ENCODE data around the gene FAM107B.
A peak's percentile ranks its signal among the peaks of the same experiment; 100 is the strongest.

DNA sequence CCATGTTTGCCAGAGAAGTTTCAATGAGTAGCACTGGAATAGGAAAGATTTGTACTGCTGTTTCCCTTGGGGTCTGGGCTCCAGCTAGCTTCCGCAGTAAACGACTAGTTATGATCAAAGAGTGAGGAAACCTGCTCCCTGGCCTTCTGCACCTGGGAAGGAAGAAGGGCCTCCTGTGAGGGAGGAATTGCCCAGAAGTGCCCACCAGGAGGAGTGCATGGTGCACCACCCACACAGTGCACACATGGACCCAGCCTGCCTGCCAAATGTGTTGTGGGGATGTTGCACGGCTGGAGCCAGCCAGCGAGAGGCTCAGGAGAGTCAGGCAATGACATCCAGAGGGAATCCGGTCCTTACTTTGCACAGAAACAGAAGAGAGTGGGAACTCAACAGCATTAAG, 27.0 kb upstream of the FAM107B start:
- TF ChIP-seq, protein P1, sequence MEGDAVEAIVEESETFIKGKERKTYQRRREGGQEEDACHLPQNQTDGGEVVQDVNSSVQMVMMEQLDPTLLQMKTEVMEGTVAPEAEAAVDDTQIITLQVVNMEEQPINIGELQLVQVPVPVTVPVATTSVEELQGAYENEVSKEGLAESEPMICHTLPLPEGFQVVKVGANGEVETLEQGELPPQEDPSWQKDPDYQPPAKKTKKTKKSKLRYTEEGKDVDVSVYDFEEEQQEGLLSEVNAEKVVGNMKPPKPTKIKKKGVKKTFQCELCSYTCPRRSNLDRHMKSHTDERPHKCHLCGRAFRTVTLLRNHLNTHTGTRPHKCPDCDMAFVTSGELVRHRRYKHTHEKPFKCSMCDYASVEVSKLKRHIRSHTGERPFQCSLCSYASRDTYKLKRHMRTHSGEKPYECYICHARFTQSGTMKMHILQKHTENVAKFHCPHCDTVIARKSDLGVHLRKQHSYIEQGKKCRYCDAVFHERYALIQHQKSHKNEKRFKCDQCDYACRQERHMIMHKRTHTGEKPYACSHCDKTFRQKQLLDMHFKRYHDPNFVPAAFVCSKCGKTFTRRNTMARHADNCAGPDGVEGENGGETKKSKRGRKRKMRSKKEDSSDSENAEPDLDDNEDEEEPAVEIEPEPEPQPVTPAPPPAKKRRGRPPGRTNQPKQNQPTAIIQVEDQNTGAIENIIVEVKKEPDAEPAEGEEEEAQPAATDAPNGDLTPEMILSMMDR (IDR thresholded peaks at IDR 0.05; ENCODE audit: control extremely low read depth in 1 of 3, insufficient read depth in 1 of 3, low read depth in 1 of 3, low read length in 3 of 3), result peak in 2 of 3 experiments; percentile 28 to 30; a peak in 2 of 4 replicates
- TF ChIP-seq MAX (IDR thresholded peaks at IDR 0.05) (no peak), JUN (IDR thresholded peaks at IDR 0.05; ENCODE audit: low read depth, low read length) (no peak), RAD21 (IDR thresholded peaks at IDR 0.05 in 1 of 2, conservative IDR thresholded peaks at IDR 0.05 in 1 of 2; ENCODE audit: low read depth in 2 of 2, low read length in 2 of 2) (peak; percentile 37 to 40; a peak in 2 of 4 replicates), GTF2F1 (IDR thresholded peaks at IDR 0.05; ENCODE audit: borderline replicate concordance, low read depth, low read length) (no peak), NRF1 (IDR thresholded peaks at IDR 0.05; ENCODE audit: low read depth, low read length) (no peak), PHF8 (conservative IDR thresholded peaks at IDR 0.05; ENCODE audit: low read depth, low read length) (no peak), POLR2AphosphoS5 (IDR thresholded peaks at IDR 0.05; ENCODE audit: low read depth, low read length) (no peak)

All from H1 (cell line).